Astrocyte (in vitro differentiated cells and primary cell): ENCODE results near the gene NLGN1.

Source experiments
- EZH2 ChIP-seq: IDR thresholded peaks from 2 replicates; pipeline ENCODE4 v1.6.1; 2012; ENCODE audit warnings: mild to moderate bottlenecking, low read length, inconsistent platforms; ENCODE audit not compliant: insufficient read depth
- TF ChIP-seq, protein P1 (sequence below): IDR thresholded peaks from 2 replicates; pipeline ENCODE4 v1.5.1; 2011; ENCODE audit warnings: low read depth, mild to moderate bottlenecking, inconsistent platforms, low read length, moderate library complexity; ENCODE audit not compliant: insufficient read depth

DNA sequence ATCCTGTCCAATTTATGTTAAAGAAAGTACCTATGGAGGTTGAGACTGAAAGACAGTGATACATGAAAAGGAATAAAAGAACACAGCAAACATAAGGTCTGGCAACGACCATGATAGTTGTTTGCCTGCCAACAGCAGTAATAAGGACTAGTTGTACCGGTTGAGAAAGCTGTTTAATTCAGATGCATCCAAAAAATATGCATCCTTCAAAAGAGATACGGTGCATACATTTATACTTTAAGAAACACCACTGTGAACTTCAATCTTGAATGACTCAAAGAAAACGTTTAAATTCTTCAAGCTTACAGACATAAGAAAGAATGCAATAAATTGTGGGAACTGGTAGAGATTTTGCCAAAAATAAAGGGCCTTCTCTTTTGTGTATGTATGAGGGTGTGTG, 492.1 kb downstream of the NLGN1 start:
- TF ChIP-seq, protein P1, sequence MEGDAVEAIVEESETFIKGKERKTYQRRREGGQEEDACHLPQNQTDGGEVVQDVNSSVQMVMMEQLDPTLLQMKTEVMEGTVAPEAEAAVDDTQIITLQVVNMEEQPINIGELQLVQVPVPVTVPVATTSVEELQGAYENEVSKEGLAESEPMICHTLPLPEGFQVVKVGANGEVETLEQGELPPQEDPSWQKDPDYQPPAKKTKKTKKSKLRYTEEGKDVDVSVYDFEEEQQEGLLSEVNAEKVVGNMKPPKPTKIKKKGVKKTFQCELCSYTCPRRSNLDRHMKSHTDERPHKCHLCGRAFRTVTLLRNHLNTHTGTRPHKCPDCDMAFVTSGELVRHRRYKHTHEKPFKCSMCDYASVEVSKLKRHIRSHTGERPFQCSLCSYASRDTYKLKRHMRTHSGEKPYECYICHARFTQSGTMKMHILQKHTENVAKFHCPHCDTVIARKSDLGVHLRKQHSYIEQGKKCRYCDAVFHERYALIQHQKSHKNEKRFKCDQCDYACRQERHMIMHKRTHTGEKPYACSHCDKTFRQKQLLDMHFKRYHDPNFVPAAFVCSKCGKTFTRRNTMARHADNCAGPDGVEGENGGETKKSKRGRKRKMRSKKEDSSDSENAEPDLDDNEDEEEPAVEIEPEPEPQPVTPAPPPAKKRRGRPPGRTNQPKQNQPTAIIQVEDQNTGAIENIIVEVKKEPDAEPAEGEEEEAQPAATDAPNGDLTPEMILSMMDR: no peak
- no peak for TF ChIP-seq EZH2
